HG03066 (cell line): ENCODE data around the gene TMEM184C.

ENCODE experiments used
- ATAC-seq: cut with Tn5 transposase; IDR thresholded peaks from one replicate; pipeline ENCODE4 v1.9.1; 2021; ENCODE audit warnings: low read depth; ENCODE audit not compliant: unreplicated experiment

Gene TMEM184C

DNA sequence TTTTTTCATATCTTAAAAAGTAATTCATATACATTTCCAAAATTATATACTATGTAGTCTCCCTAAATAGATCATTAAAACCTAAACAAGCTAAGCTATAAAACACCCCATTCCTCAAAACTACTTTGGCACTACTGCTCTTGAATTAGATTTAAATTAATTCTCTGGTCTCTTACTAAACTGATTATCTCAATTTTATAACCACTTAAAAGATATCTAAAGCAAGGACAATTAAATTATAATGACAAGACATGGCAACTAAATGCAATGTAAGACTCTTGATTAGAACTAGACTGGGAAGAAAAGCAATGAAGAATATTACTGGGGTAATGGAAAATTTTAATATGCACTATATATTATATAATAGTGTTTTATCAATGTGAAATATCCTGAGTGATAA, 27.9 kb downstream of the TMEM184C start:
- no peak for ATAC-seq

DNA sequence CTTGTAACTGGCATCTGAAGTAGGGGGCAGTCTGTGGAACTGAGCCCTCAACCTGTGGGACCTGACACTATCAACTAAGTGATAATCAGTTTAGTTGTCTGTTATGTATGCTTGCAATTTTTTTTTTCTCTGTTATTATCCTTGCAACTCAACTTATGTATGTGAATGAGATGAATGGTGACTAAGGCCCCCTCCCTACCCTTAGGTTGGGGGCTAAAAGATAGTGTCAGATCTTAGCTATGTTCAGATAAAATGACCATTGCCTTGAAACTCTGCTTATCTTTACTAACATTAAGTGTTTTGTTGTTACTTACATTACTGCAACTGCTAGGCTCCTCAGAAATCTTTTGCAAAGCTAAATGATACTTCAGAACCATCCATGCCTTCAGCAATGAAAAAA, 31.5 kb downstream of the TMEM184C start:
- ATAC-seq: no peak

DNA sequence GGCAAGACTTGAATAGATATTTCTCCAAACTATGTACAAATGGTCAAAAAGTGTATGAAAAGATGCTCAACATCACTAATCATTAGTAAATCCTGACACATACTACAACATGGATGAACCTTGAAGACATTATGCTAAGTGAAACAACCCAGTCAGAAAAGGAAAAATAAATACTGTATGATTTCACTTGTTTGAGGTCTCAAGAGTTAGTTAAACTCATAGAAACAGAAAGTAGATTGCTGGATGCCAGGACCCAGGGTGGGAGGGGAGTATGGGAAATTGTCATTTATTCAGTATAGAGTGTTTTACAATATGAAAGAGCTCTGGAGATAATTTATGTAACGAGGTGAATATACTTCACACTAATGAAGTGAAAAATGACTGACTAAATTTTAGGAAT, 34.4 kb downstream of the TMEM184C start:
- ATAC-seq: no peak

DNA sequence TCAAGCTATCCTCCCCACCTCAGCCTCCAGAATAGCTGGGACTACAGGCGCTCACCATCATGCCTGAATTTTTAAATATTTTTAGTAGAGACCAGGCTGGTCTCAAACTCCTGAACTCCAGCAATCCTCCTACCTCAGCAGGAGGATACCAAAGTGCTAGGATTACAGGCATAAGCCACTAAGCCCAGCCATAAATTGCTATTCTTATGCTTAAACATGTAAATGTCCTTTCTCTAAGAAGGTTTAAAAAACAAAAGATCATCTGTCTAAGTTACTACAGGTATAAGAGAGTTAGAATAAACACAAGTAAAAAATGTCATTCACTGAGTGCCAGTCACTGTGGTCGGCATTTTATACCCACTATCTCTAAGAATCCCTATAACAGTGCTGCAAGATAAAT, 38.4 kb downstream of the TMEM184C start:
- ATAC-seq: no peak

DNA sequence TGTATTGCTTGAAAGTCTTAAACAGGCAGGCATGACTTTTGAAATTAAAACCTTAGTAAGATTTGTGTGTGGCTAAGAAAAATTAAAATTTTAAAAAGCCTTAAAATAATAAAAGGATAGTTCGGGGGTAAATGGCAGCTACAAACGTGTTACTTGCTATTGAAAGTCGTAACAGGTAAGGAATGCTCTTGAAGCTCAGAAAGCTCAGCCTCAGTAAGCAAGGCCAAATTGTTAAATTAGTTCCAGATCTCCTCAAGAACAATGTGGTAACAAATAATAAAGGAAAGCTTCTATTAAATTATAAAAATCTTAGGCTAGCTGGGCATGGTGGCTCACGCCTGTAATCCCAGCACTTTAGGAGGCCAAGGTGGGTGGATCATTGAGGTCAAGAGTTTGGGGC, 41.3 kb downstream of the TMEM184C start:
- ATAC-seq: no peak

DNA sequence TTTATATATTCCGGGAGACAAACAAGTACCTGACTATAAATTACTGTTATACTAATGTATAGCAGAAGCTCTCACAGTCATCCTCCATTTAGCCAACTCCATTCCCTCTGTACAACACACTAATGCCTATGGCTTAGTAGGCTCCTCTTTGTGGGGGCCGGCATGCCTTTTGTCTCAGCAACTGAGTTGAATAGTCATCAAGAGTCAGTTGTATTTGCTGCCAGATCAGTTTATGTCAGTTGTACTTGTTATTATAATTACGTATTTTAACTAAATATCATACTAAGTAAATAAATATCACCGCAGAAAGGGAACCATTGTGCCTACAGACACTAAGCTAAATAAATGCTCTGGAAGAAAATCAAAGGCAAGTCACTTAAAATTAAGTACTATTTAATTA, 56.9 kb downstream of the TMEM184C start:
- ATAC-seq: no peak

DNA sequence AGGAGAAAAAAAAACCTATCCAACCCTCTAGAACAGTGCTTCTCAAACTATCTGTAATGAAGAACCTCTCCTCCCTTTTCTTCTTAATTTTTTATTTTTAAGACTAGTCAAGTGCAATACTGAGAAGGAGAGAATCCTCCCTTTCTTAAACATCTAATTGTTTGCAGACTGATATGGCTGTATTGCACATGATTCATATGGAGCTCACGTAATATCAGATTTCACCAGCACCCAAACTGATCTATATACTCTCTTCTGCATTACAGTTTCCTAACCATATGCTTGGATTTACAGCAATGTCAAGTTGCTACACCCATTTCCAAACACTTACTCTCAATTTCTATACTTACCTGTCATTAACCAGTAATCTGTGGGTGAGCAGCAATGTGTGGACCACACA, 57.3 kb downstream of the TMEM184C start:
- ATAC-seq: no peak

DNA sequence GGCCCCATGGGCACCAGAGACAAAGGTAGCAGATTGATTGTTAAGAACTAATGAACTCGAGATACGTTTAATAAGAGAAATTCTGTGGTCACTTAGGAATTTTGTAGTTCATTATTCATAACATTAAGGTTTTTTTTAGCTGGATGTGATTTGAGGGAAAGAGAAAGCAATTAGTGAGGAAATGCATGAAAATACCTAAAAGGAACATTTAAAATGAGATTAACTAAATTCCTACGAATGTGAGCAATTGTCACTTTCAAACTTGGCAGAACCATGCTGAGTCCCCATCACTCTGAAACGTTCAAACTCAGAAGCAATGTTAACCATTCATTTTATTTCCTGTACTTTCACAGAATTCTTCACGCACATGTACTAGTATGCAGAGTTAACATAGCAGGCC, 60.9 kb downstream of the TMEM184C start:
- ATAC-seq: no peak

DNA sequence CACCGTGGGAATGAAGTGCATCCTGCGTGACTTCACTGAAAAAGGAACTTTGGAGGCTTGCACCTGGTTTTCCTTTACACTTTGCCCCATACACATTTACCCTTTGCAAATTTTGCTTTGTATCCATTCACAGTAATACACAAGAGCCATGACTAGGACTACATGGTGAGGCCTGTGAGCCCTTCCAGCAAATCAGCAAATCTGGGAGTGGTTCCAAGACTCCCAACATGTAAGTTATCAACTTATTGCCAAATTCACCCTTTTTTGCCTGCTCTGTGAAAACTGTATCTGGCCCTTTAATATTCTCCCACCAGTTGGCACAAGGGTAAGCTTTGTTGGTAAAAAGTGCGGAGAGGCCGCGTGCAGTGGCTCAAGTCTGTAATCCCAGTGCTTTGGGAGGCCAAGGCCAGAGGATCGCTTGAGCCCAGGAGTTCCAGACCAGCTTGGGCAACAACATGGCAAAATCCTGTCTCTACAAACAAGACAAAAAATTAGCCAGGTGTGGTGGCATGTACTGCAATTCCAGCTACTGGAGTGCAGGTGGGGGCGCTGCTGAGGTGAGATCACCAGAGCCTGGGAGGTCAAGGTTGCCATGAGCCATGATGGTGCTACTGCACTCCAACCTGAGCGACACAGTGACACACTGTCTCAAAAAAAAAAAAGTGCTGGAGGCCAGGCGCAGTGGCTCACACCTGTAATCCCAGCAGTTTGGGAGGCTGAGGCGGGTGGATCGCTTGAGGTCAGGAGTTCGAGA, 61.8 kb downstream of the TMEM184C start:
- no peak for ATAC-seq

DNA sequence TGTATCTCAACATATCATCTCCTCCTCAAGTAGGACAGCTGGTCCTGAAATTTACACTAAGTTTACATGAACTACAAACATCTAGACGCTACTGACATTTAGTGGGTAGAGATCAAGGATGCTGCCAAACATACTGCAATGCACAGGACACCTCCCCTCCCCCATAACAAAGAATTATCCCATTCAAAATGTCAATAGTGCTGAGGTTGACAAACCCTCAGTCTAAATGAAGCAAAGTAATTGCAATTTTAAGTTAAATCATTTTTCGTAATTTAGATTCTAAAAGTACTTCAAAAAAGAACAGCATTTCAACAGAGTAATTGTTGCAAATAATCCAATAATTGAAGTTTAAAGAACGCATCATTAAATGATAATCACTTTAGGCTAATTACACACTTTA, 65.6 kb downstream of the TMEM184C start:
- no peak for ATAC-seq

DNA sequence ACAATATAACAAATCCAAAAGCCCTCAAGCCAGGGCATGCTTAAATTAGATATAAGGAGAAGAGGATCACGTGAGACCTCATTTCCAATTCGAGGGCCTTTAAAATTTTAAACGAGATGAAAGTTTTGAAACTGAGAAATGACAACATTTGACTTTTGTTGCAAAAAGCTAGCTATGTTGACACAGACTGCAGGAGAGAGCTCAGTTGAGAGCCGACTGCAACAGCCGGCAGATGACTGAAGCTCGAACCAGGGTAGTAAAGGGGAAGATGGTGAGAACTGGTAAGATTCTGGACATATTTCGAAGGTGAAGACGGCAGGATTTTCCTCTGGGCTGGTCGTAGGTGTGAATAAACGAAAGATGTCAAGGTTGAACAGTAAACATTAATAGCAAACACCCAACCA, 66.0 kb downstream of the TMEM184C start:
- ATAC-seq: no peak

DNA sequence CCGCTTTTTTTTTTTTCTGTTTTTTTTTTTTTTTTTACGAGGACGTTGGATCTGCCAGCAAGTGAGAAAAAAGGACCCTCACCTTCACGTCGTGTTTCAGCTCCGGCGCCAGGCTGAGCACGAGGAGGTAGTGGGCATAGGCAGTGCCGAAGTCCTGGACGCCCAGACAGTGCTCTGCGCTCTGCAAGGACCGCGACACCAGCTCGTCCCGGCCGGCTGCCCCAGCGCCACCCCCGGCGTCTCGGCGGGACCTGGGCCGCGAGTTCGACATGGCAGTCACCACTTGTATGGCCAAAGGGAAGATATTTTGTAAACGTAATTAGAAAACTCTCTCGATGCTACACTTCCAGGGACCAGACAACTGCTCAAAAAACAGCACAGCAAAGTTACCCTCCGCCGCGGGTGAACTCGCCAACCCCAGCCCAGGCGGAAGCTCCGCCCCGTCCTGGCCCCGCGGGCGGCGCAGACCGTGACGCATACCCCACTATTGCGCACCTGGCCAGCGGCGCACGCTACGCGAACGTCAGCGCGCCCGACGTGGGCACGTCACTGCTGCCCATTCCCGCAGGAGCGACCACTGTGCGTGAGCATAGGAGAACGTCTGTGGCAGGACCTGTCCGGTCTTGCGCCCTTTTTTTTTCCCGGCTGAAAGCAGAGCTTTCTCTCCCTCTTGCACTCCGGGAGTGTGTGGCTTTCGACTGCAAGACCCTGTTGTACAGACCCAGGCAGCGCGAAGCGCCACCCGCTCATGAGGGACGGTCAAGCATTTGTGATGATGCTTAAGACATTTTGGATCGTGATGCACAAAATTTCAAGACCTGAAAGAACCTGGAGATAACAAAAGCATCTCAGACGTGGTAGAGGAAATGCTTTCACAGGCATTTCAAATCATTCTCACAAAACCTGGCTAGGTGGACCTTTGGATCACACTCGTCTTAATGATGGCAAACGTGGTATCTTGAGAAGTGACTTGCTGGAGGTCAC, 66.8 kb downstream of the TMEM184C start, which contains the start of gene PRMT9:
PRMT9 (minus strand) TSS at position 447 of the 984 bp plus-strand sequence; CDS start at position 271, 176 bp downstream.
- peak; percentile 100 for ATAC-seq

DNA sequence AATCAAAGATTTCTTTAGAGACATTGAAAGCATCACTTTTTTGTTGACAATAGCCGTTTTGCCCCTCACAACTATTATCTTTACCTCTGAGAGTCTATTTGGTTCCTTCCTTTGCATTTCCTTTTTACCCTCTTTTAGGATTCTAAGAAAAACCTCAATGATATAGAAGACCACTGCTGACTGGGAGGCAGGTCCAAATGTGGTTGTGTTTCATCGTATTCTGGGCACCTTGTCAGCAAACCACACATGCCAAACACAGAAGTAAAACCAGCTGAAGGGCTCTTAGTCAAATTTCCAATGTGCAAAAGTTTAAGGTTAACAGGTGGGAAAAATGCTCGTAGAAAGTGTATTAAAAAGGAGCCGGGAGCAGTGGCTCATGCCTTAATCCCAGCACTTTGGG, 71.9 kb downstream of the TMEM184C start:
- no peak for ATAC-seq

DNA sequence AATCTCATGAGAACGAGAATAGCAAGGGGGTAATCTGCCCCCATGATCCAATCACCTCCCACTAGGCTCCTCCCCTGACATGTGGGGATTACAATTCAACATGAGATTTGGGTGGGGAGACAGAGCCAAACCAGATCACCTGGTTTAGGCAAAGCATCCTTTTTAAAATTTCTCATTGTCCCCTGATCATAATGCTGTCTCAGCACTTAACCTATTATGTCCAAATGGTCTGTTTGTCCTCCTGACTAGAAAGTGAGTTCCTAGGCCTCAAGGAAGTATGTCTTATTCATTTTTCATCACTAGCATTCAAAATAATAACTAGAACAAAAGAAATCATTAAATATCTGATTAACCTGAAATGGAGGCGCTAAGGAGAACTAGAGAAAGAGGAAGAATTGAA, 74.6 kb downstream of the TMEM184C start:
- ATAC-seq: no peak

DNA sequence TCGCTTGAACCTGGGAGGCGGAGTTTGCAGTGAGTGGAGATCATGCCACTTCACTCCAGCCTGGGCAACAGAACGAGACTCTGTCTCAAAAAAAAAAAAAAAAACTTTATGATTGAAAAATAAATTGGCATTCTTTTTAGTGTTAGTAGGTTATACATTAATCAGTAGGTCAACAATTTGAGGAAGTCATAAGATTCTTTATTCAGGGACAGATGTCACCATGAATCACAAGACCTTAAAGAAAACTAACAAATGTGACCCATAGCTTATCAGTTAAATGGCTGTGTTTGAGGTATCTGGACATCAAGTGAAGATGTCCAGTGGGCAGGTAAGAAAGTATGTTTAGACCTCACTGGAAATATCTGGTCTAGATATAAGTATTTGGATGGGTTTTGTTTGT, 76.0 kb downstream of the TMEM184C start:
- ATAC-seq: no peak

DNA sequence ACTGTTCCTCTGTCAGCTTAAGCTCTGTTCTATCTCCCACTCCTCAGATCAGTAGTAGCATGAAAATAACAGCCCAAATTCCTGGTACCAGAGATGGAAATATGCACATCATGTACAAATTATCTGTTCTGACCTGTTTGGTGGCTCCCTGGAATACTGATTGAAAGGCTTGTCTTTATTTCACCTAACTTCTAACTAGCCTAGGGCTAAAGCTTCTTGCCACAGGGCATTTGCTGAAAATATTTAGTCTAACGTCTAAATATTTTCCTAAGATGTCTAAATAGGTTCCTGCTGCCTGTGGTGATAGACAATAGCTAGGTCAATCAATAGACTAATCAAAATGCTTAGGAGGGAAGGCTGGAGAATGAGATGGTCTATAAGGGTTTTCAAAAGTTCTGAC, 79.7 kb downstream of the TMEM184C start:
- ATAC-seq: no peak

DNA sequence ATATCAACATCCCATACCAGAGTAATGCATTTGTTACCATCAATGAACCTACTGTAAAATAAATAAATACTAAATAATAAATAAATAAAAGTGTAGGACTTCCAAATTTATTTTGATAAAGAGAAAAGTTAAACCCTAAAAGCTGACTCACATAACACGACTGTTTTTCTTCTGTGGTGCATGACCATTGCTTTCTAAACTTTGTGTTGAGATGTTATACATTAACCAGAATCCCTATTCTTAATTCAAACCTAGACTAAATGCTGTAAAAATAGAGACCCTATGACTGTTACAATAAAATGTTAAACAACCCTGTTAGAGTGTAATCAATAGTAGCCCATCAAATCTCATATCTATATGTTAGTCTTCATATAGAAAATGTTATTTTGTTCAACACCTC, 87.6 kb downstream of the TMEM184C start:
- no peak for ATAC-seq

DNA sequence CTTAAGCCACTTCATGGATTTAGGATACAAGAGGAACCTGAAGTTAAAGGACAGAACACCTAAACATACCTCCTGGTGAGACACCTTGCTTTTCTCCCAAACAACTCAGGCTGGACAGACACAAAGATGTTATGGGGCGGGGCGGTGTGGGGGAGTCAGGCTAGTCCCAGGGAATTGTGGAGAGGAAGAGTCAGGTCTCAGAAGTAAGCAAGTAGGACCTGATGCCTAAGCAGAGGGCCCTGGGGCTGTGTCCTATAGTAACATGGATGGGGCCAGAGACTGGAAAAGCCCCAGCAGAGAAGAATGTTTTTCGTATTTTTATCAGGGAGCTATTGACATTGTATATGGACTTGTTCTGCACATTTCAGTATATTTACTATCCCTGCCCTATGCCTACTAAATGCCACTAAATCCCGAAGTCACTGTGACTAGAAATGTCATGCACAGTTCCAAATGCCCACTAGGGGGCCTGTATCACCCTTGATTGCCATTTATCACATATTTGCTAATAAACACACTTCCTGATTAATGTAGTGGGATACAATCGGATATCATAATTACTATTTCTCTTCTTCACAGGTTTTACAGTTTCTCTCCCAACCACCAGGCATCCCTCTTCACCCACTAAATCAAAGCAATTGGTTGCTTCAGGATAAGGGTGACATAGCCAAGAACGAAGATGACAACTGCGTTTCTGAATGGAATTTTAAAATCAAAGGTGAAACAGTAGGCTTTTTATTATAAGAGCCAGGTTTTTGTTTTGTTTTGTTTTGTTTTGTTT, 90.9 kb downstream of the TMEM184C start:
- ATAC-seq: no peak

DNA sequence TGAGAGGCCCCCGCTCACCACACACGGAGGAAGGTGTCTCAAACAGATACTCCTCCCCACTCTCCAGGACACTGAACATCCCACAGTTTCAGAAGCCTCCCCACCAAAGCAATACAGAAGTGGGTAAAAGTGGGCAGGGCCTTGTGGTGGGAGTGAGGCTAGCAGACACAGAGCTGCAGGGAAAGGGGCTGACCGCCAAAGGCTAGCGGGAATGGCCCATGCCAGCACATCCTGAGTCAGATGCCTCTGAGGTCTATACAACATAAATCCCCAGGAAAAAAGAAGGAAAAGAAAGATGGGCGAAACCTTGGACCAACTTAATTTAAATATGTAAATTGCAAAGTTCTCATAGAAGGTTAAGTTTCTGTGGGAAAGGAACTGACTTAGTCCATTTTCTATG, 92.8 kb downstream of the TMEM184C start:
- ATAC-seq: no peak

DNA sequence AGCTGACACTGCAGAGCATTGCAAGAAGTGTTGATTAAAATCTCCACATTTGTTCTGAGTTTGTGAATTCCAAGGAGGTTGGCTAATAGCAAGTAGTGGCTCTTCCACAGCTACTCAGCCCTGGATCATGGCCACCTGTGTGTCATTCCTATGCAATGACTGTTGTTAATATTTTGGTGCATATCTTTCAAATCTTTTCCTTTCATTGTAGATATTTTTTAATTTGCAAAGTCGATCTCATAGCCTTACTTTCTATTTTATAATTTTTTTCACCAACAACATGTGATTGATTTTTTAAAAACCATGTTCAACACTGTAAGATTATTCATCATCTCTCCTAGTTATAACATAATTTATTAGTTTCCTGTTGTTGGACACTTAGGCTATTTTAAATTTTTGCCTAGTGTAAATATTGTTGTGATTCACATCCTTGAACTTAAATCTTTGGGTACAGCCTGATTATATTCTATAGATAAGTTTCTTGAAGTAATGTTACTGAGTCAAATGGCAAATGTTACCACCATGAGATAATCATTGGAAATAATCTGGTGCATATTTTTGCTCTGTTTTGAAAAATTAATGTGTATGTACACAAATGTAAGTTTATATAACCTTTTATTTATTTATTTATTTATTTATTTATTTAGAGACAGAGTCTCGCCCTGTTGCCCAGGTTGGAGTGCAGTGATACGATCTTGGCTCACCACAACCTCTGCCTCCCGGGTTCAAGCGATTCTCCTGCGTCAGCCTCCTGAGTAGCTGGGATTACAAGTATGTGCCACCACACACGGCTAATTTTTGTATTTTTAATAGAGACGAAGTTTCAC, 97.6 kb downstream of the TMEM184C start:
- no peak for ATAC-seq
